ENCODE results near the gene LRRC45.

The LRRC45 gene

GRCh38 chr17:82010575-82011525 lies 12.3 kb upstream of the LRRC45 start:
- no peak overlapping the region for H3K4me2 ChIP-seq (ENCODE audit: low read length)
- H3K36me3 ChIP-seq (ENCODE audit: control insufficient read depth, insufficient read depth, low read length) = no peaks in the 10 kb centered on the region
- H3K4me1 ChIP-seq = no peaks in the 10 kb centered on the region
- H3K9me3 ChIP-seq (ENCODE audit: control insufficient read depth, low read length) = no peaks in the 10 kb centered on the region
- no peak overlapping the region for H2AFZ ChIP-seq
- no peaks in the 10 kb centered on the region for H3K79me2 ChIP-seq
- H3K27ac ChIP-seq = no peak overlapping the region
- no peaks in the 10 kb centered on the region for H3K27me3 ChIP-seq (ENCODE audit: control insufficient read depth, insufficient read depth, low read length)
- H3K4me3 ChIP-seq (ENCODE audit: low read depth, low read length) = no peak overlapping the region
- TF ChIP-seq CTCF (IDR thresholded peaks at IDR 0.05) = no peak
- H3K9ac ChIP-seq = no peak overlapping the region

GRCh38 chr17:82011617-82012187 lies 11.4 kb upstream of the LRRC45 start:
- no peak for TF ChIP-seq CTCF (IDR thresholded peaks at IDR 0.05)
- H3K27ac ChIP-seq = no peak overlapping the region
- H3K9me3 ChIP-seq (ENCODE audit: control insufficient read depth, low read length) = no peaks in the 10 kb centered on the region
- no peak overlapping the region for H3K9ac ChIP-seq
- no peak overlapping the region for H2AFZ ChIP-seq
- H3K36me3 ChIP-seq (ENCODE audit: control insufficient read depth, insufficient read depth, low read length) = no peaks in the 10 kb centered on the region
- H3K79me2 ChIP-seq = no peaks in the 10 kb centered on the region
- H3K27me3 ChIP-seq (ENCODE audit: control insufficient read depth, insufficient read depth, low read length) = no peaks in the 10 kb centered on the region
- H3K4me2 ChIP-seq (ENCODE audit: low read length) = no peak overlapping the region
- H3K4me1 ChIP-seq = no peaks in the 10 kb centered on the region
- no peak overlapping the region for H3K4me3 ChIP-seq (ENCODE audit: low read depth, low read length)

GRCh38 chr17:82012261-82012639 lies 10.9 kb upstream of the LRRC45 start:
- H3K4me3 ChIP-seq (ENCODE audit: low read depth, low read length) = no peak overlapping the region
- no peaks in the 10 kb centered on the region for H3K4me1 ChIP-seq
- no peak overlapping the region for H3K27ac ChIP-seq
- no peaks in the 10 kb centered on the region for H3K9me3 ChIP-seq (ENCODE audit: control insufficient read depth, low read length)
- no peaks in the 10 kb centered on the region for H3K36me3 ChIP-seq (ENCODE audit: control insufficient read depth, insufficient read depth, low read length)
- H3K27me3 ChIP-seq (ENCODE audit: control insufficient read depth, insufficient read depth, low read length) = no peaks in the 10 kb centered on the region
- TF ChIP-seq CTCF (IDR thresholded peaks at IDR 0.05) = no peak
- H3K79me2 ChIP-seq = no peaks in the 10 kb centered on the region
- H2AFZ ChIP-seq = no peak overlapping the region
- no peak overlapping the region for H3K9ac ChIP-seq
- H3K4me2 ChIP-seq (ENCODE audit: low read length) = no peak overlapping the region

GRCh38 chr17:82012640-82013295 lies 10.3 kb upstream of the LRRC45 start:
- no peaks in the 10 kb centered on the region for H3K4me1 ChIP-seq
- TF ChIP-seq CTCF (IDR thresholded peaks at IDR 0.05) = no peak
- no peak overlapping the region for H2AFZ ChIP-seq
- H3K27me3 ChIP-seq (ENCODE audit: control insufficient read depth, insufficient read depth, low read length) = no peaks in the 10 kb centered on the region
- H3K4me3 ChIP-seq (ENCODE audit: low read depth, low read length) = no peak overlapping the region
- H3K79me2 ChIP-seq = no peaks in the 10 kb centered on the region
- H3K4me2 ChIP-seq (ENCODE audit: low read length) = no peak overlapping the region
- H3K9ac ChIP-seq = no peak overlapping the region
- H3K36me3 ChIP-seq (ENCODE audit: control insufficient read depth, insufficient read depth, low read length) = no peaks in the 10 kb centered on the region
- H3K27ac ChIP-seq = no peak overlapping the region
- H3K9me3 ChIP-seq (ENCODE audit: control insufficient read depth, low read length) = no peaks in the 10 kb centered on the region
